ENCODE measurements around the gene FZD4.

DNA sequence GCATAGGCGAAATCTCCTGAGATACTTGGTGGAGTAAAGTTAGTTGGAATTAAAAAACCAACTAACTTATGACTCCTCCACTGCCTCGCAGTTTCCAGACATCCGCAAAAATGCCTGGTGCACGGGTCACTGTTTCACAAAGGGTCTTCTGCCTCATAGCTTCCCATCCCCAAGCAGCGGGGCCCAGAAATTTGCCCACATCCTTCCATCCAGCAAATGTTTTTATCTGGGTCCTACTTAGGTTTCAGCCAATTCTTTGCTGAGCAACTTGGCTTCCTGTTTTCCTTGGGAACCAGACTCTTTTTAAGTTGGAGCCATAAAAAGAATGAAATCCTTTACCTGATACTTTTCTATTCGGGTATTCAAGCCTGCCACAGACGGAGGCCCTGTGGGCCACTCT is 36.2 kb downstream of the FZD4 start:
- no peak for TF ChIP-seq SP1 (CRISPR knock-in tag; conservative IDR thresholded peaks at IDR 0.05)
- TF ChIP-seq, protein P1, sequence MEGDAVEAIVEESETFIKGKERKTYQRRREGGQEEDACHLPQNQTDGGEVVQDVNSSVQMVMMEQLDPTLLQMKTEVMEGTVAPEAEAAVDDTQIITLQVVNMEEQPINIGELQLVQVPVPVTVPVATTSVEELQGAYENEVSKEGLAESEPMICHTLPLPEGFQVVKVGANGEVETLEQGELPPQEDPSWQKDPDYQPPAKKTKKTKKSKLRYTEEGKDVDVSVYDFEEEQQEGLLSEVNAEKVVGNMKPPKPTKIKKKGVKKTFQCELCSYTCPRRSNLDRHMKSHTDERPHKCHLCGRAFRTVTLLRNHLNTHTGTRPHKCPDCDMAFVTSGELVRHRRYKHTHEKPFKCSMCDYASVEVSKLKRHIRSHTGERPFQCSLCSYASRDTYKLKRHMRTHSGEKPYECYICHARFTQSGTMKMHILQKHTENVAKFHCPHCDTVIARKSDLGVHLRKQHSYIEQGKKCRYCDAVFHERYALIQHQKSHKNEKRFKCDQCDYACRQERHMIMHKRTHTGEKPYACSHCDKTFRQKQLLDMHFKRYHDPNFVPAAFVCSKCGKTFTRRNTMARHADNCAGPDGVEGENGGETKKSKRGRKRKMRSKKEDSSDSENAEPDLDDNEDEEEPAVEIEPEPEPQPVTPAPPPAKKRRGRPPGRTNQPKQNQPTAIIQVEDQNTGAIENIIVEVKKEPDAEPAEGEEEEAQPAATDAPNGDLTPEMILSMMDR (IDR thresholded peaks at IDR 0.05): no peak
- no peak for TF ChIP-seq CBFB (CRISPR knock-in tag; IDR thresholded peaks at IDR 0.05; ENCODE audit: low read depth)
